SH-SY5Y (cell line): ENCODE data around the gene IRF7.

Source experiments
- GATA2 ChIP-seq: IDR thresholded peaks from 2 replicates; pipeline ENCODE4 v1.6.1; 2011; ENCODE audit warnings: mild to moderate bottlenecking, low read depth, low read length
- GATA3 ChIP-seq: IDR thresholded peaks from 2 replicates; pipeline ENCODE4 v1.6.1; 2011; ENCODE audit warnings: low read depth, mild to moderate bottlenecking, low read length, moderate library complexity

- TF ChIP-seq GATA2, result no peak
- TF ChIP-seq GATA3, result no peak
Observed at GRCh38 chr11:596374-596773, 19.4 kb downstream of the IRF7 start.
